Upper lobe of right lung (tissue), 1 donor: ENCODE data around the gene MYH11. TPM values are rescaled to one million over a fixed set of nuclear protein-coding genes. Genes with fewer than 3 reads are reported as not detected.

Source experiments
- ATAC-seq: fragments of 200-7000 bp; cut with Tn5 transposase; one replicate; pipeline ENCODE4 v1.9.1; 2020; ENCODE audit warnings: mild to moderate bottlenecking, moderate library complexity
- DNase-seq: peaks from one replicate; pipeline ENCODE4 v3.0.0-alpha.2; 2020
- H3K27ac ChIP-seq: fragments of 200-600 bp; one replicate; pipeline ENCODE4 v1.8.0; 2022
- H3K27me3 ChIP-seq: fragments of 200-600 bp; one replicate; pipeline ENCODE4 v1.8.0; 2022; ENCODE audit warnings: mild to moderate bottlenecking
- H3K36me3 ChIP-seq: fragments of 200-600 bp; one replicate; pipeline ENCODE4 v1.8.0; 2022
- H3K4me1 ChIP-seq: fragments of 200-600 bp; one replicate; pipeline ENCODE4 v1.8.0; 2022
- H3K4me3 ChIP-seq: fragments of 200-600 bp; one replicate; pipeline ENCODE4 v1.8.0; 2022; ENCODE audit warnings: mild to moderate bottlenecking
- H3K9me3 ChIP-seq: fragments of 200-600 bp; one replicate; pipeline ENCODE4 v1.8.0; 2022
- intact Hi-C: fragments of 100-400 bp; cut with DNase I; formaldehyde crosslinking; loops from one replicate; pipeline ENCODE4 v1.11.0; 2022
- total RNA-seq: library from RNA; stranded (reverse); fragmentation: NEBNext Ultra II Directional; extraction: Animal tissue kit (Norgen Biotek cat#: 25700); gene quantifications from one replicate; pipeline ENCODE4 v1.2.1, GENCODE V29; 2021
- TF ChIP-seq, protein P1 (sequence below): fragments of 200-600 bp; IDR thresholded peaks from one replicate; pipeline ENCODE4 v1.8.0; 2022; ENCODE audit warnings: antibody characterized with exemption
- donor health status: DM: no; HTN: yes; CAD: no; lungs with severe emphysema.

MYH11 gene
- total RNA-seq, 1 donor from 2014 or later: 106 TPM

DNA sequence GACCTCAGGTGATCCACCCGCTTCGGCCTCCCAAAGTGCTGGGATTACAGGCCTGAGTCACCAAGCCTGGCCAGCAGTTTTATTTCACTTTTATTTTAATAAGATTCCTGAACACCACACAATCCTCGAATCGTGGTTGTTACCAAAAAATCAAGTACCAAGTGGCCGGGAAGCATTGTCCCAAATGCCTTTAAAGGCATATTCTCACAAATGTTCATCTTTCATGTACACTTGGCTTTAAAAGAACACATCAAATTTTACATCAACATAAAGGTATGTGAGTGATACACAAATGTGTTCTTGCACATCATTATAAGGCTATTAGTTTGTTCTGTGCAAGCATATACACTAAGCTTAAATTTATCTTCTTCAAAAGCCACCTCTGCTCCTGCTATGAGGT lies 8.1 kb upstream of the MYH11 start:
- intact Hi-C loops: no loop called here
- ATAC-seq: no peak
- no peak overlapping the region for H3K27ac ChIP-seq
- no peaks in the 10 kb centered on the region for H3K4me1 ChIP-seq
- H3K27me3 ChIP-seq: no peaks in the 10 kb centered on the region
- peaks cover 45% of the 10 kb centered on the region for H3K36me3 ChIP-seq
- H3K4me3 ChIP-seq: no peak overlapping the region
- TF ChIP-seq, protein P1, sequence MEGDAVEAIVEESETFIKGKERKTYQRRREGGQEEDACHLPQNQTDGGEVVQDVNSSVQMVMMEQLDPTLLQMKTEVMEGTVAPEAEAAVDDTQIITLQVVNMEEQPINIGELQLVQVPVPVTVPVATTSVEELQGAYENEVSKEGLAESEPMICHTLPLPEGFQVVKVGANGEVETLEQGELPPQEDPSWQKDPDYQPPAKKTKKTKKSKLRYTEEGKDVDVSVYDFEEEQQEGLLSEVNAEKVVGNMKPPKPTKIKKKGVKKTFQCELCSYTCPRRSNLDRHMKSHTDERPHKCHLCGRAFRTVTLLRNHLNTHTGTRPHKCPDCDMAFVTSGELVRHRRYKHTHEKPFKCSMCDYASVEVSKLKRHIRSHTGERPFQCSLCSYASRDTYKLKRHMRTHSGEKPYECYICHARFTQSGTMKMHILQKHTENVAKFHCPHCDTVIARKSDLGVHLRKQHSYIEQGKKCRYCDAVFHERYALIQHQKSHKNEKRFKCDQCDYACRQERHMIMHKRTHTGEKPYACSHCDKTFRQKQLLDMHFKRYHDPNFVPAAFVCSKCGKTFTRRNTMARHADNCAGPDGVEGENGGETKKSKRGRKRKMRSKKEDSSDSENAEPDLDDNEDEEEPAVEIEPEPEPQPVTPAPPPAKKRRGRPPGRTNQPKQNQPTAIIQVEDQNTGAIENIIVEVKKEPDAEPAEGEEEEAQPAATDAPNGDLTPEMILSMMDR: no peak
- H3K9me3 ChIP-seq: no peaks in the 10 kb centered on the region
- no peak for DNase-seq

DNA sequence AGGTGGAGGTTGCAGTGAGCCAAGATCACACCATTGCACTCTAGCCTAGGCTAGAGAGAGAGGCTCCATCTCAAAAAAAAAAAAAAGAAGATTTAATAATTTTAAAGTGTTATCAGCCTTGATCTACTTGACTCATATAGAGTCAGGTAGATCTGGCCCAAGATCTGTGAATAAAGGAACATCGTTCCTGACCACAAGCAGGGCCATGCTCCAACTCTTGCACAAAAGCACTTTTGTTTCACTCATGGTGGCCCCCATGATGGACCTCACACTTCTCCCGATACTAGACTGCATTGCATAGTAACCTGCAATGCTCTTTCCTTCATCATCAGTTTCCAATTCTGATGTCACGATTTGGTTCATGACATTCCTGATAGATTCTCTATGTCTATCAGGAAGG lies 5.2 kb upstream of the MYH11 start:
- intact Hi-C loops: no loop called here
- Histone ChIP-seq H3K9me3 (no peaks in the 10 kb centered on the region), H3K27me3 (peaks cover 5% of the 10 kb centered on the region), H3K4me3 (no peak overlapping the region), H3K36me3 (peaks cover 20% of the 10 kb centered on the region), H3K4me1 (peaks cover 9% of the 10 kb centered on the region), H3K27ac (no peak overlapping the region)
- TF ChIP-seq, protein P1: no peak
- DNase-seq: no peak
- no peak for ATAC-seq

DNA sequence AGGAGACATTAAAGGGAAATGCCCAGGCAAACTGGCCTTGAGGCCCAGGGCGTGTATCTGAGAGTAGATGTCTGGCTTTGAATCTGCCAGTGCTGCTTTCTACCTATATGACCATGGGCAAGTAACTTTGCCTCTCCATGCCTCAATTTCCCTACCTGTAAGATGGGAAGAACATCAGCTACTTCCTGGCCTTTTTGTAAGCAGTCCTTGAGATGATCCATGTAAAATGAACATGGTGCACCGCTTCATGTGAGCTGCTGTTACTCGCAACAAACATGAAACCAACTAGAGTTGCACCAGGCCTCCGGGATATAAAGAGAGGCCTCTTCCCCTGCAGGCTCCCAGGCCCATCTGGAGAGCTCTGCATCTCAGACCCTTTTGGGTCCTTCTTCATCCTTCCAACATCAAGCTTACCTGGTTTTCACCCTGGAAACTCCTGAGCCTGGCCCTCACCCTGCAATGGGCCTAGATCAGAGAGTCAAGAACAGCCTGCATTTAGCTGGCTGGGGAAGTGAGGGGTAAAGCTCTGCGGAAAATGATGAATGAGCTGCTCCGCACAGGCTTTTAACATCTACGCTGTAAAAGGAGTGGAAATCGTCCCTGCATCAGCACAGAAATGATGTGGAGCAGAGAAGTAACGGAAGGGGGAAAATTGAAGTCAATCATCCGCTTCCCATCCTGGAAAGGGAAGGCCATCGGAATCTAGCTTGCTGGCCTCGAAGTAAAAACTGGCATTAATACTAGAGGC lies 2.3 kb upstream of the MYH11 start:
- Histone ChIP-seq H3K27me3 (peaks cover 18% of the 10 kb centered on the region), H3K4me1 (peaks cover 13% of the 10 kb centered on the region), H3K9me3 (no peaks in the 10 kb centered on the region), H3K27ac (no peak overlapping the region), H3K4me3 (no peak overlapping the region), H3K36me3 (no peaks in the 10 kb centered on the region)
- ATAC-seq (no peak), DNase-seq (no peak)
- intact Hi-C loops: no loop called here
- TF ChIP-seq, protein P1: no peak

DNA sequence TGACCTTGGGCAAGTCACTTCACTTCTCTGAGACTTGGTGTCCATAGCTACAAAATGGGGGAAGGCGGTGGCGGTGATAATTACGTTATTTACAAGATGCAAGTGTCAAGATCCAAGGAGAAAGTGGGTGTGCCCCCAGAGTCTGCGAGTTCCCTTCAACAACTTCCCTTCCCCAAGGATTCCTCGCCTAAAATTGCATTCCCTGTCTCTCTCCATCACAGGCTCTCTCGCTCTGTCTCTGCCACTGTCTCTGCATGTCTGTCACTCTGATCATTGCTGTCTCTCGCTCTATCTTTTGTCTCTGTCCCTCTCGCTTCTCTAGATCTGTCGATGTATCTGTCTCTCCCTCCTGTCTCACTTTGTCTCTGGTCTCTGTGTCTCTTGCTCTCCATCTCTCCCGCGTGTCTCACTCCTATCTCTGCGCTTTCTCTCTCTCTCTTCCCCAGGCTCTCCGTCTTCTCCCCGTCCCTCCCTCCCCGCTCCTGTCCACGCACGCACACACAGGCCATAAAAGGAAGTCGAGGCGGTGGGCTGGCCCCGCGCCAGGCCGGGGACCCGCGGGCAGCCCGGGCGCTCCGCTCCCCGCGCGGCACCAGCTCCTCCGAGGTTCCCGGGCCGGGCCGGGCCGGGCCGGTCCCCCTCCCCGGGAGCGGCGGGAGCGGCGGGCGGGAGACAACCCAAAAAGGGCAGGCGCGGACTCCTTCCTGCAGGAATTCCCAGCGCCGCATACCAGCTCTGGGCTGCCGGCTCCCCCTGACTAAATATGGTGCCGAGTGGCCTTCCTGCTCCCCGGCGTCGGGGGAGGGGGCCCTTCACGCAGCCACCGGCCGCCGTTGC lies 1.1 kb upstream of the MYH11 start:
- Histone ChIP-seq H3K9me3 (no peaks in the 10 kb centered on the region), H3K27ac (peak overlapping the region; percentile 36), H3K27me3 (peaks cover 18% of the 10 kb centered on the region), H3K4me1 (peaks cover 13% of the 10 kb centered on the region), H3K36me3 (no peaks in the 10 kb centered on the region), H3K4me3 (peak overlapping the region; percentile 45)
- TF ChIP-seq, protein P1: no peak
- ATAC-seq: peak; percentile 58
- intact Hi-C loops: no loop called here
- peak; percentile 67 for DNase-seq

DNA sequence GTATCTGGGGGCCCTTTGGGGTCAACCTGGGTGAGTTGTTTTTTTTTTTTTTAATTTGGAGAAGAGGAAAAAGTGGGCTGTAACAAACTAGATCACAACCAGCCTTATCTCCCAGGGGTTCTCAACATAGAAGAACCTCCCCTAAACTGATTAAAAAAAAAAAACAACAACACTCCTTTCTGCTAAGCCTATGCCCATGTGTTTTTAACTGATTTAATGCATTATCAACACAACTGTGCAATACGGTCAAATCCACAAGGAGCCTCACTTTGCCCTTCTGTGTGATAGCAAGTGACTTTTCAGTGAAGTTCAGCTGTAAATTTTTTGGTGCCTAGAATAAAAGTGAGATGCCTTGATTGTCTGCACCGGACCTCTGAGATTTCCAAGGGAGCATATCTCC lies 646 bp downstream of the MYH11 start:
- Histone ChIP-seq H3K27ac (no peak overlapping the region), H3K4me3 (peak overlapping the region; percentile 45), H3K9me3 (no peaks in the 10 kb centered on the region), H3K27me3 (peaks cover 18% of the 10 kb centered on the region), H3K4me1 (peaks cover 13% of the 10 kb centered on the region), H3K36me3 (no peaks in the 10 kb centered on the region)
- TF ChIP-seq, protein P1: no peak
- no peak for DNase-seq
- intact Hi-C loops: no loop called here
- no peak for ATAC-seq
